Measurements from ENCODE around the gene EXOSC9. TPM values are rescaled to one million over a fixed set of nuclear protein-coding genes. Genes with fewer than 3 reads are reported as not detected.

The EXOSC9 gene
- total and polyA plus RNA-seq, 8 donors: 10.4 to 162 (median 28.0) TPM

GRCh38 chr4:121824171-121824527, 23.0 kb downstream of the EXOSC9 start:
- DNase-seq: no peak
- TF ChIP-seq CTCF (IDR thresholded peaks at IDR 0.05) (no peak), POLR2AphosphoS5 (IDR thresholded peaks at IDR 0.05) (peak in 1 of 3 donors; percentile 9), EP300 (IDR thresholded peaks at IDR 0.05) (no peak)
- Histone ChIP-seq H3K36me3 (peaks cover 0 to 32% (median 18%) of the 10 kb centered on the region in 4 donors), H3K27me3 (no peaks in the 10 kb centered on the region), H3K4me1 (peaks cover 9 to 33% (median 16%) of the 10 kb centered on the region in 4 donors), H3K27ac (peak overlapping the region; percentile 63 to 85 (median 76)), H3K4me3 (peak overlapping the region; percentile 56 to 95 (median 70)), H3K9me3 (no peaks in the 10 kb centered on the region)
- WGBS, 5 donors: 2 to 5% (median 4%) methylated on average over 8 of the region's 8 CpGs
- intact Hi-C loops (cut with DNase I; ENCODE audit: low total_unique reads): no loop called here

GRCh38 chr4:121824950-121825349, 23.8 kb downstream of the EXOSC9 start:
- TF ChIP-seq EP300 (IDR thresholded peaks at IDR 0.05) (no peak), CTCF (IDR thresholded peaks at IDR 0.05) (no peak), POLR2AphosphoS5 (IDR thresholded peaks at IDR 0.05) (no peak), POLR2A (IDR thresholded peaks at IDR 0.05) (no peak)
- intact Hi-C loops (cut with DNase I; ENCODE audit: low total_unique reads): no loop called here

GRCh38 chr4:121827853-121828252, 26.7 kb downstream of the EXOSC9 start:
- no peak overlapping the region for H3K27ac ChIP-seq
- intact Hi-C loops (cut with DNase I; ENCODE audit: low total_unique reads): no loop called here
- 92 to 98% (median 94%) methylated on average over 1 of the region's 1 CpG for WGBS, 5 donors

More at GRCh38 chr4:121824950-121825349, 23.8 kb downstream of the EXOSC9 start:
- no peaks in the 10 kb centered on the region for H3K9me3 ChIP-seq
- peak in 1 of 2 donors; percentile 11 for DNase-seq
- H3K27ac ChIP-seq: no peak overlapping the region
- H3K4me1 ChIP-seq: peaks cover 9 to 33% (median 16%) of the 10 kb centered on the region in 4 donors
- WGBS, 5 donors: 45 to 66% (median 57%) methylated on average over 2 of the region's 2 CpGs
- H3K4me3 ChIP-seq: no peak overlapping the region
- peaks cover 0 to 39% (median 26%) of the 10 kb centered on the region in 4 donors for H3K36me3 ChIP-seq
- no peaks in the 10 kb centered on the region for H3K27me3 ChIP-seq

GRCh38 chr4:121829511-121829910, 28.4 kb downstream of the EXOSC9 start:
- 77 to 98% (median 93%) methylated on average over 5 of the region's 5 CpGs for WGBS, 5 donors
- Histone ChIP-seq H3K4me1 (peaks cover 0 to 6% (median 3%) of the 10 kb centered on the region in 4 donors), H3K9me3 (no peaks in the 10 kb centered on the region), H3K36me3 (peaks cover 0 to 70% (median 67%) of the 10 kb centered on the region in 4 donors), H3K27ac (no peak overlapping the region), H3K27me3 (no peaks in the 10 kb centered on the region), H3K4me3 (no peak overlapping the region)
- intact Hi-C loops (cut with DNase I; ENCODE audit: low total_unique reads): no loop called here
- TF ChIP-seq CTCF (IDR thresholded peaks at IDR 0.05): no peak
- TF ChIP-seq EP300 (IDR thresholded peaks at IDR 0.05): no peak
- TF ChIP-seq POLR2AphosphoS5 (IDR thresholded peaks at IDR 0.05): no peak
- no peak for TF ChIP-seq POLR2A (IDR thresholded peaks at IDR 0.05)
- DNase-seq: no peak

More at GRCh38 chr4:121827853-121828252, 26.7 kb downstream of the EXOSC9 start:
- Histone ChIP-seq H3K4me3 (no peak overlapping the region), H3K36me3 (peaks cover 0 to 55% (median 53%) of the 10 kb centered on the region in 4 donors), H3K27me3 (no peaks in the 10 kb centered on the region), H3K9me3 (no peaks in the 10 kb centered on the region), H3K4me1 (peaks cover 7 to 17% (median 12%) of the 10 kb centered on the region in 4 donors)
- DNase-seq: no peak
- TF ChIP-seq EP300 (IDR thresholded peaks at IDR 0.05) (no peak), POLR2A (IDR thresholded peaks at IDR 0.05) (no peak), CTCF (IDR thresholded peaks at IDR 0.05) (no peak)

Data from stomach (tissue), 9 donors.